MM.1S (cell line): ENCODE data around the gene ANKS1B.

ENCODE experiments used
- DNase-seq: peaks from one replicate; pipeline ENCODE4 v3.0.0-alpha.2; 2015
- H2AFZ ChIP-seq: fragments of 300-600 bp; sonication (generic); 2 replicates; pipeline ENCODE4 v1.6.0; 2016; ENCODE audit warnings: antibody characterized with exemption, low read length
- H3F3A ChIP-seq: fragments of 300-600 bp; sonication (generic); 2 replicates; pipeline ENCODE4 v1.6.1; 2016; ENCODE audit warnings: mild to moderate bottlenecking, antibody characterized with exemption, low read length, moderate library complexity, mixed read lengths; ENCODE audit not compliant: insufficient read depth
- H3K27ac ChIP-seq: fragments of 300-600 bp; sonication (generic); 2 replicates; pipeline ENCODE4 v1.5.1; 2016; ENCODE audit warnings: mild to moderate bottlenecking, low read length
- H3K27me3 ChIP-seq: fragments of 300-600 bp; sonication (generic); replicated peaks from 2 replicates; pipeline ENCODE4 v1.6.0; 2016; ENCODE audit warnings: low read length; ENCODE audit not compliant: insufficient read depth
- H3K36me3 ChIP-seq: fragments of 300-600 bp; sonication (generic); replicated peaks from 2 replicates; pipeline ENCODE4 v1.6.1; 2016; ENCODE audit warnings: mild to moderate bottlenecking, low read length, mixed read lengths; ENCODE audit not compliant: insufficient read depth
- H3K4me1 ChIP-seq: fragments of 300-600 bp; sonication (generic); 2 replicates; pipeline ENCODE4 v1.6.1; 2016; ENCODE audit warnings: low read length, mixed read lengths
- H3K4me2 ChIP-seq: fragments of 300-600 bp; sonication (generic); 2 replicates; pipeline ENCODE4 v1.6.0; 2016; ENCODE audit warnings: low read depth, low read length
- H3K4me3 ChIP-seq: fragments of 300-600 bp; sonication (generic); 2 replicates; pipeline ENCODE4 v1.5.1; 2016; ENCODE audit warnings: low read length, mixed read lengths
- H3K79me2 ChIP-seq: fragments of 300-600 bp; sonication (generic); 2 replicates; pipeline ENCODE4 v1.6.1; 2016; ENCODE audit warnings: mixed run types, low read length, mixed read lengths
- H3K9ac ChIP-seq: fragments of 300-600 bp; sonication (generic); 2 replicates; pipeline ENCODE4 v1.6.1; 2016; ENCODE audit warnings: low read length, mixed read lengths
- H3K9me2 ChIP-seq: fragments of 300-600 bp; sonication (generic); replicated peaks from 2 replicates; pipeline ENCODE4 v1.6.1; 2016; ENCODE audit warnings: mild to moderate bottlenecking, low read length, mixed read lengths; ENCODE audit not compliant: insufficient read depth
- H3K9me3 ChIP-seq: fragments of 300-600 bp; sonication (generic); replicated peaks from 2 replicates; pipeline ENCODE4 v1.6.1; 2016; ENCODE audit warnings: mild to moderate bottlenecking, low read length, mixed read lengths; ENCODE audit not compliant: insufficient read depth
- H4K20me1 ChIP-seq: fragments of 300-600 bp; sonication (generic); 2 replicates; pipeline ENCODE4 v1.6.1; 2016; ENCODE audit warnings: mild to moderate bottlenecking, low read length, moderate library complexity, mixed read lengths; ENCODE audit not compliant: insufficient read depth
- CTCF ChIP-seq: fragments of 300-600 bp; sonication (generic); IDR thresholded peaks from 2 replicates; pipeline ENCODE4 v1.5.1; 2016; ENCODE audit warnings: antibody characterized with exemption, low read length, mixed read lengths
- EZH2 ChIP-seq: fragments of 300-600 bp; sonication (generic); optimal IDR thresholded peaks from 2 replicates; pipeline ENCODE3; 2017; ENCODE audit warnings: low read depth, mild to moderate bottlenecking, antibody characterized with exemption, low read length, mixed read lengths
- EZH2phosphoT487 ChIP-seq: fragments of 300-600 bp; sonication (generic); IDR thresholded peaks from 2 replicates; pipeline ENCODE4 v1.6.1; 2018; ENCODE audit warnings: antibody characterized with exemption, low read length

The ANKS1B gene

DNA sequence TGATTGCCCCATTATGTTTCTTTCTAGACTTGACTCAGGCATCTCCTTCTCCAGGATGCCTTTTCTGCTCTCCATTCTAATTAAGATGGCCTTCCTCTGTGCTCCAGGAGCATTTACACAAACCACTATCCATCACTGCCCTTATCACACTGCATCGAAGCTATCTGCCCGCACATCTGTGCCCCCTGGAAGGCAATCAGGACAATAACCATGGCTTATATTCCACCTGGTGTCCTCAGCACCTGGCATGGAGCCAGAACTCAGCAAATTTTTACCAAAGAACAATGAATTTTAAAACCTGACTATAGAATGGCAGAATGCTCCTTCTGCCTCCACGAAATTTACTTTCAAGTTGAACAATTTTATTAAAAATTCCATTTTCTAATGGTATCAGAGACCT, 873.9 kb downstream of the ANKS1B start:
- no peak for DNase-seq
- no peaks in the 10 kb centered on the region for H3K4me1 ChIP-seq
- no peak overlapping the region for H3K4me3 ChIP-seq
- no peaks in the 10 kb centered on the region for H4K20me1 ChIP-seq
- no peak overlapping the region for H2AFZ ChIP-seq
- H3K9ac ChIP-seq = no peak overlapping the region
- H3K79me2 ChIP-seq = no peaks in the 10 kb centered on the region
- H3F3A ChIP-seq = no peaks in the 10 kb centered on the region
- H3K9me3 ChIP-seq = no peaks in the 10 kb centered on the region
- no peak overlapping the region for H3K4me2 ChIP-seq
- TF ChIP-seq EZH2 = no peak
- no peak for TF ChIP-seq CTCF
- TF ChIP-seq EZH2phosphoT487 = no peak
- H3K9me2 ChIP-seq = no peaks in the 10 kb centered on the region
- no peaks in the 10 kb centered on the region for H3K36me3 ChIP-seq
- no peak overlapping the region for H3K27ac ChIP-seq
- no peaks in the 10 kb centered on the region for H3K27me3 ChIP-seq

DNA sequence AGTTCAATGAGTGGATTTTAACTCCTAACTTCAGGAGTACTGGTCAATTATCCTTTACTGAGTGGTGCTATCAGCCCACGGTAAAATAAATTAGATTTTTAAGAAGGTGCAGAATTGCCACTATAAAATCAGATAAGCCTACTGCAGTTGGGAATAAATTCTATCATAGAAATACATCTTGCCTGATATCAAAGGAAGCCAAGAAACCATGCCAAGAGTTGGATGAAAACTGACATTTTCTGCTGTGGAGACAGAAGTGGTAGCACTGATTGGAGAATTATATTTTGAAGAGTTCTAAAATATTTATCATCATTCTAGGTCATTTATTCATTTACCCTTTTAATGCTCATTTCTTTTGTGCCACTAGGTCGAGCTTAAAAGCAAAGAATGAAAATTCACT, 874.5 kb downstream of the ANKS1B start:
- no peaks in the 10 kb centered on the region for H3K9me2 ChIP-seq
- no peaks in the 10 kb centered on the region for H3K36me3 ChIP-seq
- no peak overlapping the region for H3K4me2 ChIP-seq
- no peak overlapping the region for H3K4me3 ChIP-seq
- no peak for DNase-seq
- H3K27me3 ChIP-seq = no peaks in the 10 kb centered on the region
- H3K9me3 ChIP-seq = no peaks in the 10 kb centered on the region
- H3K79me2 ChIP-seq = no peaks in the 10 kb centered on the region
- H3K9ac ChIP-seq = no peak overlapping the region
- no peak overlapping the region for H2AFZ ChIP-seq
- TF ChIP-seq CTCF (no peak), EZH2phosphoT487 (no peak), EZH2 (no peak)
- H3K4me1 ChIP-seq = no peaks in the 10 kb centered on the region
- H4K20me1 ChIP-seq = no peaks in the 10 kb centered on the region
- H3K27ac ChIP-seq = no peak overlapping the region
- H3F3A ChIP-seq = no peaks in the 10 kb centered on the region

DNA sequence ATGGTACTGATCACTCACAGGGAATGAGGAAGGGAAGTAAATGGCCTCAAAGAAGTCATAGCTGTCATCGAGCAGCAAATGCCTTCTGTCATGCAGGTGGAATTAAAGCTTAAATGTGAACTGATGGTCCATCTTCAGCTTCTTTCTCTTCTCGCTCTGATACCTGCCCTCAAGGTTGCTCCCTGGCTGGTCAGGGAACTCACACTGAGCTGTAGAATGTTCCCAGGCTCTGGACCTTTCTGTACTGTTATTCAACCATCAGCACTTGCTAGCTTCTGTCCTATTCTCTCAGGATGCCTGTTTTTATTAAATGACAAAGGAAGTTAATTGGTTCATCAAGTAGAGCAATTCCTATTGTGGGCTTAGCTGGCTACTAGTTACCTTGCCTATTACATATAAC, 875.8 kb downstream of the ANKS1B start:
- Histone ChIP-seq H3F3A (no peaks in the 10 kb centered on the region), H3K4me2 (no peak overlapping the region), H3K36me3 (no peaks in the 10 kb centered on the region), H3K4me3 (no peak overlapping the region), H3K27ac (no peak overlapping the region), H3K9me3 (no peaks in the 10 kb centered on the region), H3K27me3 (no peaks in the 10 kb centered on the region), H3K79me2 (no peaks in the 10 kb centered on the region), H3K4me1 (no peaks in the 10 kb centered on the region), H2AFZ (no peak overlapping the region), H4K20me1 (no peaks in the 10 kb centered on the region), H3K9ac (no peak overlapping the region), H3K9me2 (no peaks in the 10 kb centered on the region)
- TF ChIP-seq EZH2 (no peak), CTCF (no peak), EZH2phosphoT487 (no peak)
- DNase-seq = no peak

GRCh38 chr12:99099786-99100185, 885.0 kb downstream of the ANKS1B start:
- Histone ChIP-seq H3K9me2 (no peaks in the 10 kb centered on the region), H3K4me2 (no peak overlapping the region), H3K9ac (no peak overlapping the region), H3K27me3 (no peaks in the 10 kb centered on the region), H3K4me1 (no peaks in the 10 kb centered on the region), H3K36me3 (no peaks in the 10 kb centered on the region), H3K4me3 (no peak overlapping the region), H4K20me1 (no peaks in the 10 kb centered on the region), H3K27ac (no peak overlapping the region), H3K79me2 (no peaks in the 10 kb centered on the region), H3F3A (no peaks in the 10 kb centered on the region), H3K9me3 (no peaks in the 10 kb centered on the region), H2AFZ (no peak overlapping the region)
- no peak for DNase-seq
- TF ChIP-seq EZH2phosphoT487 (no peak), CTCF (no peak), EZH2 (no peak)
